Aorta (tissue), 5 donors: ENCODE data around the gene DTWD2. TPM values are rescaled to one million over a fixed set of nuclear protein-coding genes. Genes with fewer than 3 reads are reported as not detected.
"Not testable (repeated sequence)": the region's sequence is repeated elsewhere in the genome, so short reads cannot be mapped to it uniquely, and the experiment has no call there.

Source experiments
- ATAC-seq: fragments of 200-7000 bp; cut with Tn5 transposase; one replicate; pipeline ENCODE4 v1.9.1; 2022; ENCODE audit warnings: moderate library complexity; ENCODE audit not compliant: low FRiP score
- DNase-seq, 2 donors: peaks; one replicate each; pipeline ENCODE4 v3.0.0-alpha.2; 2020
- H3K27ac ChIP-seq, 2 donors: one replicate each; pipeline ENCODE4 v1.5.1; 2013; ENCODE audit warnings: low read length in 2 of 2, mild to moderate bottlenecking in 2 of 2, moderate library complexity in 2 of 2, control low read depth in 1 of 2, inconsistent platforms in 1 of 2, low read depth in 1 of 2
- H3K27me3 ChIP-seq, 2 donors: one replicate each; pipeline ENCODE4 v1.6.1; 2013; ENCODE audit warnings: control low read depth in 1 of 2, low read length in 1 of 2, mild to moderate bottlenecking in 1 of 2, moderate library complexity in 1 of 2; ENCODE audit not compliant: insufficient read depth in 2 of 2, control insufficient read depth in 1 of 2
- H3K36me3 ChIP-seq, 2 donors: one replicate each; pipeline ENCODE4 v1.6.1; 2013; ENCODE audit warnings: control low read depth in 1 of 2, low read length in 1 of 2, mild to moderate bottlenecking in 1 of 2; ENCODE audit not compliant: insufficient read depth in 2 of 2, control insufficient read depth in 1 of 2
- H3K4me1 ChIP-seq, 2 donors: one replicate each; pipeline ENCODE4 v1.6.1; 2013; ENCODE audit warnings: low read length in 2 of 2, control low read depth in 1 of 2, mild to moderate bottlenecking in 1 of 2, moderate library complexity in 1 of 2; ENCODE audit not compliant: insufficient read depth in 2 of 2, control insufficient read depth in 1 of 2
- H3K4me3 ChIP-seq, 2 donors: one replicate each; pipeline ENCODE4 v1.5.1; 2013; ENCODE audit warnings: low read length in 2 of 2, control low read depth in 1 of 2, mild to moderate bottlenecking in 1 of 2
- H3K9me3 ChIP-seq: one replicate; pipeline ENCODE4 v1.6.1; 2013; ENCODE audit warnings: mild to moderate bottlenecking, low read length; ENCODE audit not compliant: control insufficient read depth
- WGBS, 2 donors: extraction: QIAGEN DNeasy Blood & Tissue Kit; methylation state at CpG; one replicate each; pipeline ENCODE4 v1.1.7; 2013; 5-methylcytosine and 5-hydroxymethylcytosine counted together
- intact Hi-C, 2 donors: fragments of 100-400 bp; cut with DNase I; formaldehyde crosslinking; loops; one replicate each; pipeline versions ENCODE4 v1.14.2 to v1.15.0; 2022
- polyA plus RNA-seq, 2 donors: library from polyadenylated mRNA; stranded (reverse); fragments of 200-250 nt; gene quantifications; one replicate each; pipeline ENCODE4 v1.2.3, GENCODE V29; 2013
- total RNA-seq, 2 donors: library from RNA; stranded (reverse); fragmentation: NEBNext Ultra II Directional; extraction: Animal tissue kit (Norgen Biotek cat#: 25700); gene quantifications; one replicate each; pipeline ENCODE4 v1.2.1, GENCODE V29; 2021
- donor health status: healthy with polysubstance abuse.
- donor health status: Bipolar disorder and iron deficiency.
- donor health status: DM: no; HTN: no; CAD: no.
- donor health status: DM: no; HTN: no; CAD: no.
- donor health status: DM: yes; HTN: yes; CAD: no.

Gene DTWD2
- total and polyA plus RNA-seq, 4 donors = 0.88 to 6.3 (median 2.8) TPM

GRCh38 chr5:118862596-118862995, 125.8 kb downstream of the DTWD2 start:
- Histone ChIP-seq H3K9me3 (no peaks in the 10 kb centered on the region), H3K4me1 (no peaks in the 10 kb centered on the region), H3K4me3 (no peak overlapping the region), H3K27me3 (no peaks in the 10 kb centered on the region), H3K36me3 (no peaks in the 10 kb centered on the region), H3K27ac (no peak overlapping the region)
- ATAC-seq (no peak), DNase-seq (no peak)
- intact Hi-C loops = no loop called here

GRCh38 chr5:118857700-118858099, 130.6 kb downstream of the DTWD2 start:
- no peak for ATAC-seq

GRCh38 chr5:118854819-118855218, 133.5 kb downstream of the DTWD2 start:
- H3K4me3 ChIP-seq = no peak overlapping the region
- no peaks in the 10 kb centered on the region for H3K4me1 ChIP-seq
- intact Hi-C loops = no loop called here
- H3K27ac ChIP-seq = no peak overlapping the region
- no peaks in the 10 kb centered on the region for H3K36me3 ChIP-seq
- no peaks in the 10 kb centered on the region for H3K27me3 ChIP-seq
- ATAC-seq = no peak
- DNase-seq = no peak
- 73% methylated on average over 5 of the region's 5 CpGs for WGBS, 2 donors
- no peaks in the 10 kb centered on the region for H3K9me3 ChIP-seq

More at GRCh38 chr5:118857700-118858099, 130.6 kb downstream of the DTWD2 start:
- H3K4me3 ChIP-seq = no peak overlapping the region
- H3K27me3 ChIP-seq = no peaks in the 10 kb centered on the region
- no peak overlapping the region for H3K27ac ChIP-seq
- H3K4me1 ChIP-seq = no peaks in the 10 kb centered on the region
- no peaks in the 10 kb centered on the region for H3K36me3 ChIP-seq
- DNase-seq = no peak
- intact Hi-C loops = no loop called here
- WGBS, 2 donors = 90 to 93% methylated on average over 3 of the region's 3 CpGs
- no peaks in the 10 kb centered on the region for H3K9me3 ChIP-seq

- WGBS, 2 donors = 93 to 96% methylated on average over 4 of the region's 4 CpGs
- H3K27me3 ChIP-seq, ATAC-seq, H3K27ac ChIP-seq, H3K4me3 ChIP-seq, DNase-seq, H3K4me1 ChIP-seq, H3K36me3 ChIP-seq, H3K9me3 ChIP-seq, intact Hi-C loops: not testable (repeated sequence)
Measured at GRCh38 chr5:118851785-118852184, 136.6 kb downstream of the DTWD2 start.

- H3K27ac ChIP-seq, H3K27me3 ChIP-seq, intact Hi-C loops, H3K9me3 ChIP-seq, ATAC-seq, H3K36me3 ChIP-seq, H3K4me1 ChIP-seq, DNase-seq, H3K4me3 ChIP-seq: not testable (repeated sequence)
- 87 to 91% methylated on average over 1 of the region's 1 CpG for WGBS, 2 donors
Measured at GRCh38 chr5:118849507-118849906, 138.8 kb downstream of the DTWD2 start.

GRCh38 chr5:118844351-118844750, 144.0 kb downstream of the DTWD2 start:
- Histone ChIP-seq H3K9me3 (no peaks in the 10 kb centered on the region), H3K4me1 (no peaks in the 10 kb centered on the region), H3K27me3 (no peaks in the 10 kb centered on the region), H3K36me3 (peaks cover 0 to 3% of the 10 kb centered on the region in 2 donors), H3K27ac (no peak overlapping the region), H3K4me3 (no peak overlapping the region)
- 78 to 81% methylated on average over 1 of the region's 1 CpG for WGBS, 2 donors
- ATAC-seq (no peak), DNase-seq (no peak)
- intact Hi-C loops = no loop called here

- Histone ChIP-seq H3K4me3 (no peak overlapping the region), H3K27me3 (no peaks in the 10 kb centered on the region), H3K4me1 (no peaks in the 10 kb centered on the region), H3K27ac (no peak overlapping the region), H3K36me3 (peaks cover 0 to 3% of the 10 kb centered on the region in 2 donors), H3K9me3 (no peaks in the 10 kb centered on the region)
- intact Hi-C loops = no loop called here
- no peak for ATAC-seq
- WGBS, 2 donors = 90 to 100% methylated on average over 1 of the region's 1 CpG
- DNase-seq = no peak
Measured at GRCh38 chr5:118834710-118835109, 153.6 kb downstream of the DTWD2 start.

- H3K36me3 ChIP-seq = peaks cover 0 to 3% of the 10 kb centered on the region in 2 donors
- intact Hi-C loops = no loop called here
Measured at GRCh38 chr5:118832974-118833373, 155.4 kb downstream of the DTWD2 start.

GRCh38 chr5:118825226-118825625, 163.1 kb downstream of the DTWD2 start:
- H3K9me3 ChIP-seq = no peaks in the 10 kb centered on the region
- H3K27ac ChIP-seq = no peak overlapping the region
- no peak for ATAC-seq
- H3K36me3 ChIP-seq = no peaks in the 10 kb centered on the region
- intact Hi-C loops = no loop called here
- H3K4me3 ChIP-seq = no peak overlapping the region
- H3K4me1 ChIP-seq = no peaks in the 10 kb centered on the region
- no peak for DNase-seq
- WGBS, 2 donors = 0 to 5% methylated on average over 1 of the region's 1 CpG
- no peaks in the 10 kb centered on the region for H3K27me3 ChIP-seq

More at GRCh38 chr5:118832974-118833373, 155.4 kb downstream of the DTWD2 start:
- H3K9me3 ChIP-seq = no peaks in the 10 kb centered on the region
- DNase-seq = no peak
- no peaks in the 10 kb centered on the region for H3K4me1 ChIP-seq
- no peaks in the 10 kb centered on the region for H3K27me3 ChIP-seq
- no peak overlapping the region for H3K27ac ChIP-seq
- ATAC-seq = no peak
- no peak overlapping the region for H3K4me3 ChIP-seq
